Measurements from ENCODE around the gene NARF.
"Not testable (repeated sequence)": the region's sequence is repeated elsewhere in the genome, so short reads cannot be mapped to it uniquely, and the experiment has no call there.

NARF gene

DNA sequence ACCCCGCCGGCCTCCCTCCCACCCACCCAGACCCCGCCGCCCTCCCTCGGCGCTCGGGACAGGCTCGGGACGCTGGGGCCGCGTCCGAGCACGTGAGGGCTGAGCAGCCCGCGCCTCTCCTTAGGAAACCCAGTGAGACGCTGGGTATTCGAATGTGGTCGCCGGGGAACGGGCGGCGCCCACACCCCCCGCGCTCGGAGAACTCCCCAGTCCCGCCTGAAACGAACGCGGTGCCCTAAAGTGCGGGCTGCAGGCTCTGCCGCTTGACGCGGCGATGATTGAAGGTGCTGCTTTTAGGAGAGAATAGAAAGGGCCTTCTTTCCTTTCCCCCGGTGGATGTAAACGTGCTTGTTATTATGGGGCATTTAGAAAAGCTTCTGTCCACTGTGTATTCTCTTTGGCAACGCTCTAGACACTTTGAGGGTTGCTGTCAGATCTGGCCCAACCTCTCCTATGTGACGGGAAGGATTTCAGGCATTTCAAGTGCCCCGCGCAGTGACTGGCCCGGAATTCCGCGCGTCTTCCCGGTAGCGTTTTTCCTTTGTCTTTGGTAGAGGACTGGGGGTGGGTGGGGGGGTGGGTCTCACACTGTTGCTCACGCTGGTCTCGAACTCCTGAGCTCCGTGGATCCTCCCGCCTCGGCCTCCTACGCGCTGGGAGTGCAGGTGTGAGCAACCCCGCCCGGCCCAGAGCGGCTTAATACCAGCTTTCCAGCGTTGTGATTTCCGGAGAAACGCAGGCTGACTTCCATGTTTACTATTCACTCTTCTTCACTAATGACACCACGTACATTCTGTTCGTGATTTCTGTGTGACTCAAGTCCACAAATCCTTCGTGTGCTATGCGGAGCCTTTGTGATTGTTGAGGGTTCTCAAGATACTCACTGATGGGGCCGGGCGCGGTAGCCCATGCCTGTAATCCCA, 39.2 kb downstream of the NARF start:
- no peak for DNase-seq (ENCODE audit: low spot score)

- DNase-seq (ENCODE audit: low spot score), result no peak
Observed at GRCh38 chr17:82502207-82502606, 43.7 kb downstream of the NARF start.

GRCh38 chr17:82503094-82503727, 44.7 kb downstream of the NARF start:
- no peak for DNase-seq (ENCODE audit: low spot score)

DNA sequence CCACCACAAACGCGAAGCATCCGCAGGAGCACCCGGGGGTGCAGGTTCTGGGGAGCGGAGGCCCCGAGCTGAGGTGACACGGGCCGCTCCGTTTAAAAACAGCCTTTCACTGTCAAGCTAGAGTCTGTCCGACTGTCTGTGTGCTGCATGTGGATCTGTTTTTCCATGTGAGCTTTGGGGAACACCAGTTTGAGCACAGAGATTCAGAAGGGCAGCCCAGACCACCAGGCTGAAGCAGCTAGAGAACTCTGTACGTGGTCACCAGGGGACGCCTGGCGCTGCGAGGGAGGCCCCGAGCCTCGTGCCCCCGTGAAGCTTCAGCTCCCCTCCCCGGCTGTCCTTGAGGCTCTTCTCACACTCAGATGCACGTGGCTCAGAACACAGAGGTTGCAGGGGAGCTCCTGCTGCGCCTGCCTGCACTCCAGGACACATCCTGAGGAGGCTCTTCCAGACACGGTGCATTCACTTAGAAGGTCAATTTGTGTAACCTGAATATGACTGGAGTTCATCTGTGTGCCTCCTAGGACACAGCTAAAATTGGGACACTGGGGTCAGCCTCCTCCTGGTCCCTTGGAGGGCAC, 45.3 kb downstream of the NARF start:
- no peak for DNase-seq (ENCODE audit: low spot score)

GRCh38 chr17:82505296-82505695, 46.8 kb downstream of the NARF start:
- DNase-seq (ENCODE audit: low spot score), result no peak

DNA sequence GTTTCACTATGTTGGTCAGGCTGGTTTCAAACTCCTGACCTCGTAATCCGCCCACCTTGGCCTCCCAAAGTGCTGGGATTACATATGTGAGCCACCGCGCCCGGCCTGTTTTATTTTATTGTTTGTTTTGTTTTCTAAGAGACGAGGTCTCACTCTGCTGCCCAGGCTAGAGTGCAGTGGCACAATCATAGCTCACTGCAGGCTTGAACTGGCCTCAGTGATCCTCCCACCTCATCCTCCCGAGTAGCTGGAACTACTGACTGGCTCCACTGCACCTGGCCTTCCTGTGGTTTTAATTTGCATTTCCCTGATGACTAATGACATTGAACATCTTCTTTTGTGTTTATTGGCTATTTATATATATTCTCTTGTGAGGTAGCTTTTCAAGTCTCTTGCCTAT, 47.9 kb downstream of the NARF start:
- DNase-seq (ENCODE audit: low spot score), result not testable (repeated sequence)

GRCh38 chr17:82507631-82508175, 49.2 kb downstream of the NARF start:
- DNase-seq (ENCODE audit: low spot score), result no peak

DNA sequence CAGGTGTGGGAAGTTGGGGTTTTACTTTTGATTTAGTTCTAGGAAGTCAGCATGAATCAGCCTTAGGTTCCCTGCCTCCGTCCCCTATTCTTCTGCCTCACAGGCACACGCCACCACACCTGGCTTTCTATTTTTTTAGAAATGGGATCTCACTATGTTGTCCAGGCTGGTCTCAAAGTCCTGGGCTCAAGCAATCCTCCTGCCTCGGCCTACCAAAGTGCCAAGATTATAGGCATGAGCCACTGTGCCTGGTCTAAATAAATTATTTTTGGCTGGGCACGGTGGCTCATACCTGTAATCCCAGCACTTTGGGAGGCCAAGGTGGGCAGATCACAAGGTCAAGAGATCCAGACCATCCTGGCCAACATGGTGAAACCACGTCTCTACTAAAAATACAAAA, 53.1 kb downstream of the NARF start:
- not testable (repeated sequence) for DNase-seq (ENCODE audit: low spot score)

GRCh38 chr17:82513864-82514263, 55.3 kb downstream of the NARF start:
- not testable (repeated sequence) for DNase-seq (ENCODE audit: low spot score)

- DNase-seq (ENCODE audit: low spot score), result no peak
Observed at GRCh38 chr17:82517230-82517865, 58.8 kb downstream of the NARF start.

DNA sequence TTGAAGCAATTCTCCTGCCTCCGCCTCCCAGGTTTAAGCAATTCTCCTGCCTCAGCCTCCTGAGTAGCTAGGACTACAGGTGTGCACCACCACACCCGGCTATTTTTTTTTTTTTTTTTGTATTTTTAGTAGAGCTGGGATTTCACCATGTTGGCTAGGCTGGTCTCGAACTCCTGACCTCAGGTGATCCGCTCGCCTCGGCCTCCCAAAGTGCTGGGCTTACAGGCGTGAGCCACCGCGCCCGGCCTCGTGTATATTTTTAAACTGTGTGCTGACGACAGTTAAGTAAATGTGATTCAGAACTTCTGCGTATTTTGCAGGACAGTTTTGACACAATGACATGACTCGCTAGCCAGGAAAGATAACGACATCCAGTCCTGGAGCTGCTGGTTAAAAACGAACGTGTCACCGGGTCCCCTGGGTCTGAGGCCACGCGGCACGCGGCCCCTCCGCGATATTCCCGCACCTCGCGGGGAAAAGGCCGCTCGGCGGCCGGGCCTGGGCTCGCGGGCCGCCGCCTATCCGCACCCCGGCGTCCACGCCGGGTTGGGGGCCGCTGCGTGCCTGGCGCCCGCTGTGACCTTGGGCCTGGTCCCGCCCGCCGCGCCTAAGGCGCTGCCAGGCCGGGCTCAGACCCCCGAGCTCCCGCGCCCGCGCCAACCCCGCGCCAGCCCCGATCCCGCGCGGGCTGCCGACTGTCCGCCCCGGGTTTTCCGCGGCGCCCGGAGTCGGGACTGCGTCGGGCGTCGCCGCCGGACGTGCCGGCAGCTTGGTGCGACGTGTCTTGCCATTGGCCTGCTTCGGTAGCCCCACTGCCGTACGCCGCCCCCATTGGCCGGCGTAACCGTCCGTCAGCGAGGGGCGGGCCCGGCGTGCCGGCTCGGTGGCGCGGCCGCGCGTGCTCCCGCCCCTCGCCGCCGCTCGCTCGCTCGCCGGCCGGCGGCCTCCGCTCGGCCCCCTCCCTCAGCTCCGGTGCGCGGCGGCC, 60.6 kb downstream of the NARF start, which contains the start of gene FOXK2:
Gene FOXK2, plus strand, starts transcription at position 907 of the 985 bp plus-strand sequence. CDS start 157 bp downstream, outside the sequence.
- DNase-seq (ENCODE audit: low spot score), result peak; percentile 95

DNA sequence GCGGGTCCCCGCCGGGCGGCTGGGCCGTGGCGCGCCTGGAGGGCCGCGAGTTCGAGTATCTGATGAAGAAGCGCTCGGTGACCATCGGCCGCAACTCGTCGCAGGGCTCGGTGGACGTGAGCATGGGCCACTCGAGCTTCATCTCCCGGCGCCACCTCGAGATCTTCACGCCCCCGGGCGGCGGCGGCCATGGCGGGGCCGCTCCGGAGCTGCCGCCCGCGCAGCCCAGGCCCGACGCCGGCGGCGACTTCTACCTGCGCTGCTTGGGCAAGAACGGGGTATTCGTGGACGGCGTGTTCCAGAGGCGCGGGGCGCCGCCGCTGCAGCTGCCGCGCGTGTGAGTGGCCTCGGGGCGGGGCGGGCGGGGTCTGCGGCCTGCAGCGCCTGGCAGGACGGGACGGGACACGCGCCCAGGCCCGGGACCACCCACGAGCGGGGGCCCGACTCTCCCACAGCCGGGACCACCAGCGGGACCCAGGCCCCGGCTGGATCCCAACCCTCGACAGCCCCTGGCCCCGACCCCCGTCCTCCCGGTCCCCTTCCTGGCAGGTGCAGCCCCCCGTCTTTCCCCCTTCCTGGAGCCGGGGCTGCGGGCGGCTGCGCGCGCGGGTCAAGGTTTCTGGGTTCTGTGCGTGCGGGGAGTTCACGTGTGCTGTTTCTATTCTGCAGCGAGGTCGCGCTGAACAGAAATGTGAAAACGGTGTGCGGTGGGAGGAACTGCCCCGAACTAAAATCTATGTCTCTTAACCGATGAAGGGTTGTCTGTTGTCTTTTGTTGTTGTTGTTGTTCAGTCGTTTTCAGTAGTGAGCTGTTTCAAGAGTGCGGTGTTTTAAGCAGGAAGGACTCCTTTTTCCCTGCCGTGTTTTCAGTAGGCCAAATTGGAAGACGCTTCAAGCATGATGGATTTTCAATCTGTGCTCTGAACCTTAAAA, 61.7 kb downstream of the NARF start:
- peak; percentile 34 for DNase-seq (ENCODE audit: low spot score)

GRCh38 chr17:82524540-82524939, 66.0 kb downstream of the NARF start:
- no peak for DNase-seq (ENCODE audit: low spot score)

GRCh38 chr17:82525712-82526111, 67.2 kb downstream of the NARF start:
- DNase-seq (ENCODE audit: low spot score), result no peak

DNA sequence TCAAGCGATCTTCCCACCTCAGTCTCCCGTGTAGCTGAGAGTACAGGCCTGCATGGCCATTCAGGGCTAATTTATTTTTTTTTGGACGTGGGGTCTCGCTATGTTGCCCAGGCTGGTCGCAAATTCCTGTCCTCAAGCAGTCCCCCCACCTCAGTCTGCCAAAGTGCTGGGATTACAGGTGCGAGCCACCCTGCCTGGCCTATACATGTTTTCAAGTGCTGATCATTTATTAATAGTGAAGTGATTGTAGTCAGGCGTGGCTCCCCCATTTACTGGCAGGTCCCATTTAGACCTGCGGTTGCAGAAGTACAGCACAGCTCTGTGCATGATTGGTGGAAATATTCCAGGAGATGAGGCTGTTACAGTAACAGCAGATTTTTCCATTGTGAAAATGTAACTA, 69.4 kb downstream of the NARF start:
- DNase-seq (ENCODE audit: low spot score), result no peak

- DNase-seq (ENCODE audit: low spot score), result peak; percentile 39
Observed at GRCh38 chr17:82528484-82529265, 70.1 kb downstream of the NARF start.

GRCh38 chr17:82529914-82530300, 71.4 kb downstream of the NARF start:
- DNase-seq (ENCODE audit: low spot score), result no peak

- no peak for DNase-seq (ENCODE audit: low spot score)
Observed at GRCh38 chr17:82531431-82531881, 72.9 kb downstream of the NARF start.

GRCh38 chr17:82534401-82534812, 75.9 kb downstream of the NARF start:
- DNase-seq (ENCODE audit: low spot score), result no peak
